Measurements from ENCODE around the gene GTF3A.
"Not testable (repeated sequence)": the region's sequence is repeated elsewhere in the genome, so short reads cannot be mapped to it uniquely, and the experiment has no call there.

The GTF3A gene
- 118 to 256 (median 215) reads per million in 4 experiments for total RNA-seq

- DNase-seq = peak; percentile 81
These were observed at the start of gene GTF3A for GRCh38 chr13:27424246-27425157. GTF3A (plus strand) TSS chr13:27424619.

- peak; percentile 5 for DNase-seq
These were observed 49.8 kb upstream of the GTF3A start for GRCh38 chr13:27374650-27375049.

- peak; percentile 41 for DNase-seq
These were observed 48.6 kb upstream of the GTF3A start for GRCh38 chr13:27375686-27376326.

GRCh38 chr13:27379126-27379525, 45.3 kb upstream of the GTF3A start:
- DNase-seq = no peak

GRCh38 chr13:27379694-27380641, 44.5 kb upstream of the GTF3A start:
- peak; percentile 21 for DNase-seq

GRCh38 chr13:27381601-27382000, 42.8 kb upstream of the GTF3A start:
- DNase-seq = no peak

GRCh38 chr13:27383104-27383921, 41.1 kb upstream of the GTF3A start:
- no peak for DNase-seq

GRCh38 chr13:27384285-27384684, 40.1 kb upstream of the GTF3A start:
- no peak for DNase-seq

- no peak for DNase-seq
These were observed 36.2 kb upstream of the GTF3A start for GRCh38 chr13:27388241-27388640.

- DNase-seq = no peak
These were observed 34.5 kb upstream of the GTF3A start for GRCh38 chr13:27389891-27390290.

GRCh38 chr13:27391471-27391870, 32.9 kb upstream of the GTF3A start:
- no peak for DNase-seq

- no peak for DNase-seq
These were observed 31.3 kb upstream of the GTF3A start for GRCh38 chr13:27393101-27393500.

GRCh38 chr13:27395007-27395510, 29.4 kb upstream of the GTF3A start:
- no peak for DNase-seq

GRCh38 chr13:27396252-27396846, 28.1 kb upstream of the GTF3A start:
- no peak for DNase-seq

- DNase-seq = no peak
These were observed 26.1 kb upstream of the GTF3A start for GRCh38 chr13:27398360-27398759.

GRCh38 chr13:27400405-27400804, 24.0 kb upstream of the GTF3A start:
- DNase-seq = not testable (repeated sequence)

- DNase-seq = no peak
These were observed 23.2 kb upstream of the GTF3A start for GRCh38 chr13:27401210-27401609.

GRCh38 chr13:27403203-27403678, 21.2 kb upstream of the GTF3A start:
- no peak for DNase-seq

- DNase-seq = no peak
These were observed 20.6 kb upstream of the GTF3A start for GRCh38 chr13:27403727-27404385.

GRCh38 chr13:27404680-27405079, 19.7 kb upstream of the GTF3A start:
- DNase-seq = no peak

Measured in effector CD8-positive, alpha-beta T cell (primary cell).